Measurements from ENCODE around the gene PLBD1.
A peak's percentile ranks its signal among the peaks of the same experiment; 100 is the strongest.

The PLBD1 gene

DNA sequence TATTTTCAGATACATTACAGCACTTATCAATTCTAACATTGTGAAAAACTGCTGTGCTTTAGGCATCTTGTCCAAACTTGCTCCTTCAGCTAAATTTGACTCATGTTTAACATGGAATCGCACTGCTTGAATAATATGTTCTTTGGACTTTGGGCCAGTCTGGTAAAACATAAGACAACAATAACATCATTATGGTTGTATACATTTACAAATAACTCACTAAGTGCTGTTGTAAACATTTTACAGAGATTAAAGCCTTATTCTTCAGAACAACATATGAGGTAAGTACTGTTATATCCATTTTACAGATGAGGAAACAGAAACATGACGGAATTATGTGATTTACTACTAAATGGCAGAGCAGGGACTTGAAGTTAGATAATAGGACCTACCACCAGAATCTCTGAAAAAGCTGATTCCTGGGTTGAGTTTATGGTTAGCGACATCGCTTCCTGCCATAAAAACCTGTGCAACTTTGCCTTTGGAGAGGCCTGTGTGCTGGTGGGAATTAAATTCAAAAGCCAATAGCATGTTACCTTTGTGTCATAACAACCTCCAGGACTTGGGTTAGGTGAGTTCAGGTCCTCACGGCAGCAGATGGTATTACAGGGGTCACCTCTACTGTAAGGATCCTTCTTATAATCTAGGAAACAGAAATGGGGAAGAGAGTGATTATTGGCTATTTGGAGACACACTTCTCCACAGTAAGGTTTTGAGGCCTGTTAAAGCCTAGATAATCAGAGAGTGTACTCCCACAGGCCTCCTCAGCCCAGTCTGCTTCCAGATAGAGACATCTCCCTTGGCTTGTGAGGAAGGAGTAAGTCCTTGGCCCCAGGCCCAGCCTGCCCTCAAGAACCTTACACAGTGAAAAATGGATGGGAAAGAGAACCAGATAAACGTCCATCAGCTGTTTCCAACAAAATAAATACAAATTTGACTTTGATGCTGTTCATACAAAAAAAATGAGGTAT lies 61.8 kb downstream of the PLBD1 start:
- DNase-seq (ENCODE audit: low read depth in 1 of 2, low spot score in 1 of 2): no peak

DNA sequence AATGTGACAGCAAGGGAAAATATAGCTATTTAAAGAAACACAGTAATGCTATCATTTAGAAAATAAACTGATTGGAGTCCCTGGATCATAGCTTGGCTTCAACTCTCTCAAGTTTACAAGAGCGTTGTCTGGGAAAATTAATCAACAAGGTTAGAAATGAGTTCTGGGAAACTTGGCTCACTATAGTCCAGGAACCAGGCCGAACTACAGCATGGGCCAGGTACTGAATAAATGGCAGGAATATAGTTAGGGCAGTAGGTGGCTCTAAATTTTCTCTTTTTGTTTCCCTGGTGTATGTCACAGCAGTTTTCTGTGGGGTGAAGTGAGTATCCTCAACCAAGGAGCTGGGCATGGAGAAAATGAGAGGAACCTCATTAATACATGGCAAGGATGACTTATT lies 72.4 kb downstream of the PLBD1 start:
- DNase-seq (ENCODE audit: low read depth in 1 of 2, low spot score in 1 of 2): no peak

DNA sequence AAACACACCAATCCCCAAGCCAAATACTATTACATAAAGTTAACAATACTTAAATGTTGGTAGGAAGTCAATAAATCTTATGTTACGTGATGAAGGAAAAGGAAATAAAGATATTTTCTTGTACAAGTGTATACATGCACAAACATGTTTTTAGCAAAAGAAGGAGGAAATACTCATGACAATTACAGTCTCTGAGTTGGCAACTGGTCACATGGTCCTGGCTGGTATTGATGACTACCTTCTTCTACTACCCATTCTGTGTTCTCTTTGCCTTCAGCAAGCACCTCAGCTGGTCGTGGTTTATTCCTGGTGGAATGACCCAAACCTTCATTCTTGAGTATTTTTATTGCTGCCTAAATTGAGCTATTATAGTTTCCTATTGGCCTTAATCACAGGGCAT lies 84.8 kb downstream of the PLBD1 start:
- DNase-seq (ENCODE audit: low read depth in 1 of 2, low spot score in 1 of 2): no peak

DNA sequence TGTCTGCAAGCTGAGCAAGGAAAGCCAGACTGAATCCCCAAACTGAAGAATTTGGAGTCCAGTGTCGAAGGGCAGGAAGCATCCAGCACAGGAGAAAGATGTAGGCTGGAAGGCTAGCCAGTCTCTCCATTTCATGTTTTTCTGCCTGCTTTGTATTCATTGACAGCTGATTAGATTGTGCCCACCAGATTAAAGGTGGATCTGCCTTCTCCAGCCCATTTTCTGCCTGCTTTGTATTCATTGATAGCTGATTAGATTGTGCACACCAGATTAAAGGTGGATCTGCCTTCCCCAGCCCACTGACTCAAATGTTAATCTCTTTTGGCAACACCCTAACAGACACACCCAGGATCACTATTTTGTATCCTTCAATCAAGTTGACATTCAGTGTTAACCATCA lies 85.3 kb downstream of the PLBD1 start:
- DNase-seq (ENCODE audit: low read depth in 1 of 2, low spot score in 1 of 2): no peak

DNA sequence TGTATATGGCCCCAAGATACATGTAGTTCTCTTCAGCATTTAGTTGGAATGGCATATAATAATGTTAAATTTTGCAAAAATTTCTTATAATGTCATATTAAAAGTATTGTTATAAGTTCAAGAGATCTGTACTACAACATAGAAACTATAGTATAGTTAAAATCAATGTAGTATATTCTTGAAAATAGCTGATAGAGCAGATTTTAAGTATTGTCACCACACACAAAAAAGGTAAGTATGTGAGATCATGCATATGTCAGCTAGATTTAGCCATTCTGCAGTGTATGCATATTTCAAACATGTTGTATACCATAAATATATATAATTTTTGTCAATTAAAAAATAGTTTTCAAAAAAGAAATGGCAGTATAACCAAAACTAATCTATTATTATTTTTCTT lies 86.5 kb downstream of the PLBD1 start:
- DNase-seq (ENCODE audit: low read depth in 1 of 2, low spot score in 1 of 2): no peak

DNA sequence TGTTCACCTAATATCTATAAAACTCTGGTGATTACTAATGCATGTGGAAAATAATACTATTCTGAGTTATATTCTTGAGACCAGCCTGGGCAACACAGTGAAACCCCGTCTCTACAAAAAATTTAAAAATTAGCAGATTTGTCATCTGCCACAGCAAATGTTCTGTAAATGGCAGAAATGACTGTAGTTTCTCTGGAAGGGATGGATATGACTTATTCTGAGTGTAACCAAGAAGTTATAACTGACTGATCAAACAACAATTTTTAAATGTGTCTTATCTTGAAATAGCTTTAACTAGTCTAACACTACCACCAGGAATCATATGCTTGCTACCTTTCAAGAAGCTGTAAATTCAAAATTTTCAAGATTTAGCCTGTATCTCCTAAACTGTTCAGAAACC lies 88.7 kb downstream of the PLBD1 start:
- DNase-seq (ENCODE audit: low read depth in 1 of 2, low spot score in 1 of 2): no peak

DNA sequence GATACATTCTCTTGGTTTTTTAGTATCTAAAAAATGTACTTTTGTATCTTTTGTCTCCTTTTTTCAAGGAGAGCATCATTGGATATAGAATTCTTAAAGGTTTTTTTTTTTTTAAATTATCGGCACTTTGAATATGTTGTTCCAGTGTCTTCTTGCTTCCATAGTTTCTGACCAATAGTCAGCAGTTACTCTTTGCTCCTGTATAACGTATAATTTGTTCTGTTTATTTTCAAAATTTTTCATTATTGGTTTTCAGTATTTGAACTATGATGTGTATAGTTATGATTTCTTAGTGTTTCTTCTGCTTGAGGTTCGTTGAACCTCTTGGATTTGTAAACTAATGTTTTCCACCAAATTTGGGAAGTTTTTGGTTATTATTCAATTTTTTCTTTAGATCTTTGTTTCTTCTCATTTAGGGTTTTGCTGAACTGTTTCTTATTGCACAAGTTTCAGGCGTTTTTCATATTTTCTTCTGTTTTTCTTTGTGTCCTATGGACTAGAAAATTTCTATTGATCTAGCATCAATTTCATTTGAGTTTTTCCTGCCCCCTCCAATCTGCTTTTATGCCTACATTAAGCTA lies 93.9 kb downstream of the PLBD1 start:
- no peak for DNase-seq (ENCODE audit: low read depth in 1 of 2, low spot score in 1 of 2)

DNA sequence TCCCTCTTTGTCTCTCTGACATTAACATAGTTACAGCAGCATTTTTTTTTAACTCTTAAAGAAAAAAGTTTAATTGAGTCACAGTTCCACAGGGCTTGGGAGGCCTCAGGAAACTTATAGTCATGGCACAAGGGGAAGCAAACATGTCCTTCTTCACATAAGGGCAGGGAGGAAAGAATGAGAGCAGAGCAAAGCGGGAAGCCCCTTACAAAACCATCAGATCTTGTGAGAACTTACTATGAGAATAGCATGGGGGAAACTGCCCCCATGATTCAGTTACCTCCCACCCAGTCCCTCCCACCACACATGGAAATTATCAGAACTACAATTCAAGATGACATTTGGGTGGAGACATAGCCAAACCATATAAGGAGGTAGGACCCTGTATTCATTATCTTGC lies 96.2 kb downstream of the PLBD1 start:
- peak in 1 of 2 donors; percentile 6 for DNase-seq (ENCODE audit: low read depth in 1 of 2, low spot score in 1 of 2)

DNA sequence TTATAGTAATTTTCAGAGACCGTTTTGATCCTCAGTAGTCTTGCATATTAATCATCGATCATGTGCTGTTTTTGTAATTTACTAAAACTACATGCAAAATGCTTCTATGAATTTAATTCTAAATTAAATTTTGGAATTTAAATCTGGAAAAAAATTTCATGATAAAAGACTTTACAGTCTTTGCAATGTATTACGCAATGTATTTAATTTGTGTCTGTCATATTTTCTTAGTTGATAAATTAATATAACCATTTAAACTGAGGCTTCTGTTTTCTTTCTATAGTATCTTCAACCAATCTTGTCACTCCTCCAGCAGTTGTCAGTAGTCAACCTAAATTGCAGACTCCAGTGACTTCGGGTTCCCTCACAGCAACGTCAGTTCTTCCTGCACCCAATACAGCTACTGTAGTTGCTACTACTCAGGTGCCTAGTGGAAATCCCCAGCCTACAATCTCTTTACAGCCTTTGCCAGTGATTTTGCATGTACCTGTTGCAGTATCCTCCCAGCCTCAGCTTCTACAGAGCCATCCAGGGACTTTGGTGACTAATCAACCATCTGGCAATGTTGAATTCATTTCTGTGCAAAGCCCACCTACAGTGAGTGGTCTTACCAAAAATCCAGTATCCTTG lies 107.4 kb downstream of the PLBD1 start:
- no peak for DNase-seq (ENCODE audit: low read depth in 1 of 2, low spot score in 1 of 2)

DNA sequence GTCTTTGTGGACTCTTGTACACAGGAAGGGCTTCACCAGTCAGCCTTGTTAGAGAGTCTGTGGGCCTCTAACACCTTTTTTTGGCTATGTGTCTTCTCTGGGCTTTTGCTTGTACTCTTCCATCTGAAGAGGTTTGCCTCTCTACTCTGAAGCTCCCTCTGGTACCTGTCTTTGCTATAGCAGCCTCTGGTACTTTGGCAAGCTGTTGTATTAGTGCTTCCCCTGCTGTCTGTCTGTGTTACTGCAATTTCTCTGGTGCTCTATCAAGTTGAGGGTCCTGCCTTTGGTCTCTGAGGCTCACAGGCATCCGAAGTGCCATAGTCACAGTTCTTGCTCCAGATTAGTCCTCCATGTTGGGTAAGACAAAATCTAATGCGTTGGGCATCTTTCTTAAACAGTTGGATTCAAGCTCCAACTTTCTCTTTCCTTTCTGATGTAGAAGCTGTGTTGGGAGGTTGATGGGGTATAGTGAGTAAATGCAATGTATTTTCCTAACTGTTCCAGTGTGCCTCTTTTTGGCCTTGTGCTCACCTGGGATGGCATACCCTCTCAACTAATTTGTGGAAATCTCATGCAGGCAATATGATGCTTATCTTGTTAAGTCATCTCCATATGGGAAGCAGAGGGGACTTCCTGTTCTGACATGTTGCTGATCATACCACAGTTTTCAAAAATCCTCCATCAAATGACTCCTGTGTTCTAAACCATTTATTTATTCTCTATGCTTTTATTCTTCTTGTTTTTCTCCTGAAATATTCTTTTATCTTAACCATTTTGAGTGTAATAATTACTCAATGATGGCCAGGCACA lies 113.4 kb downstream of the PLBD1 start:
- DNase-seq (ENCODE audit: low read depth in 1 of 2, low spot score in 1 of 2): peak in 1 of 2 donors; percentile 30
